ENCODE results near the gene CLEC16A. TPM values are rescaled to one million over a fixed set of nuclear protein-coding genes. Genes with fewer than 3 reads are reported as not detected.

The CLEC16A gene
- total and polyA plus RNA-seq, 9 of the 15 experiments (the other 6 are each of a cell fraction or from before 2014, with no cell fraction given) = 1.00 to 22.3 (median 10.0) TPM

DNA sequence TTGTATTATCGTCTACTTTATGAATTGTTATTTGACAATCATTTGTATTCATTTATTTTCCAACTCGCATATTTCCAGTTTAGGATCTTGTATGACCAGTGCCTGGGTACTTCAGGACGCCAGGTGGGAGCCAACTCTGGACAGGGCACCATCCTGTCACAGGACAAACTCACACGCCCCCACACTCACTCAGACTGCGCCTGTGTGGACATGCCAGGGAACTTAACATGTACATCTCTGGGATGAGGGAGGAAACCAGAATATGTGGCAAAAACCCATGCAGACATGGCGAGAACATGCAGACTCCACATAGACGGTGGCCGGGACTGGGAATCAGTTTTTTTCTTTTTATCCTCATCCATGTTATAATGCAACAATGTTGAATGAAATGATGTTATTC lies 68.5 kb downstream of the CLEC16A start:
- no peaks in the 10 kb centered on the region for H3K27me3 ChIP-seq (ENCODE audit: control insufficient read depth in 2 of 2, insufficient read depth in 2 of 2, low read length in 2 of 2)
- no peaks in the 10 kb centered on the region for H3K9me1 ChIP-seq (ENCODE audit: control insufficient read depth, insufficient read depth, low read length)
- in situ Hi-C loops (cut with MboI) (no loop called here), intact Hi-C loops (cut with micrococcal nuclease) (no loop called here)
- H3K4me2 ChIP-seq (ENCODE audit: insufficient read depth, low read length) = no peak overlapping the region
- H3K4me1 ChIP-seq (replicated peaks in 1 of 2; ENCODE audit: control insufficient read depth in 2 of 2, insufficient read depth in 2 of 2, low read length in 2 of 2) = peaks cover 0 to 2% of the 10 kb centered on the region in 2 experiments; a peak in 3 of 5 replicates
- no TSS peak for BruUV-seq (replicated peaks)
- ChIA-PET CTCF (ENCODE audit: low intra/inter-chr PET ratio) (no interaction called here), POLR2A (no interaction called here)
- H3K9ac ChIP-seq (ENCODE audit: insufficient read depth in 1 of 2, low read depth in 2 of 2, low read length in 2 of 2) = no peak overlapping the region
- H3K27ac ChIP-seq (ENCODE audit: extremely low read depth, low read depth, low read length) = no peak overlapping the region
- ATAC-seq = no peak
- DNase-seq (ENCODE audit: extremely low read depth in 1 of 4, low spot score in 3 of 4) = no peak
- 0 out of 3 replicates have a peak, but pooled peaks cover 5% of the 10 kb centered on the region for H3K36me3 ChIP-seq (ENCODE audit: control insufficient read depth, insufficient read depth, low read length)
- no peak overlapping the region for H2AFZ ChIP-seq (ENCODE audit: low read depth, low read length)
- no peaks in the 10 kb centered on the region for H3K79me2 ChIP-seq (ENCODE audit: control insufficient read depth, insufficient read depth, low read length)
- H3K4me3 ChIP-seq = no peak overlapping the region
- WGBS (ENCODE audit: insufficient coverage, low coverage, missing lambda C conversion rate) = 79% methylated on average over 8 of the region's 8 CpGs
- H4K20me1 ChIP-seq (replicated peaks; ENCODE audit: control insufficient read depth, insufficient read depth, low read length) = no peaks in the 10 kb centered on the region
- no peaks in the 10 kb centered on the region for H3K9me3 ChIP-seq (replicated peaks; ENCODE audit: control insufficient read depth, insufficient read depth, low read depth, low read length)
- FAIRE-seq = no peak
- TF ChIP-seq CEBPB (tag; IDR thresholded peaks at IDR 0.05) (no peak), MAFK (IDR thresholded peaks at IDR 0.05; ENCODE audit: low read length) (no peak), GABPB2 (CRISPR knock-in tag; conservative IDR thresholded peaks at IDR 0.05) (no peak), JUND (IDR thresholded peaks at IDR 0.05; ENCODE audit: borderline replicate concordance, low read depth, low read length) (no peak), JUND (tag; IDR thresholded peaks at IDR 0.05; ENCODE audit: borderline replicate concordance, low read depth, low read length) (no peak), SUPT5H (IDR thresholded peaks at IDR 0.05) (no peak), MIER1 (IDR thresholded peaks at IDR 0.05; ENCODE audit: low read depth) (no peak), DNMT1 (IDR thresholded peaks at IDR 0.05) (no peak), SRSF7 (optimal IDR thresholded peaks at IDR 0.05; ENCODE audit: low read depth, low read length) (no peak), STAG1 (CRISPR knock-in tag; IDR thresholded peaks at IDR 0.05; ENCODE audit: borderline replicate concordance) (no peak), ZNF696 (CRISPR knock-in tag; conservative IDR thresholded peaks at IDR 0.05) (no peak), MBD2 (IDR thresholded peaks at IDR 0.05; ENCODE audit: borderline replicate concordance, low read depth) (no peak), ZNF583 (CRISPR knock-in tag; IDR thresholded peaks at IDR 0.05) (no peak)
- TF ChIP-seq, protein P1, sequence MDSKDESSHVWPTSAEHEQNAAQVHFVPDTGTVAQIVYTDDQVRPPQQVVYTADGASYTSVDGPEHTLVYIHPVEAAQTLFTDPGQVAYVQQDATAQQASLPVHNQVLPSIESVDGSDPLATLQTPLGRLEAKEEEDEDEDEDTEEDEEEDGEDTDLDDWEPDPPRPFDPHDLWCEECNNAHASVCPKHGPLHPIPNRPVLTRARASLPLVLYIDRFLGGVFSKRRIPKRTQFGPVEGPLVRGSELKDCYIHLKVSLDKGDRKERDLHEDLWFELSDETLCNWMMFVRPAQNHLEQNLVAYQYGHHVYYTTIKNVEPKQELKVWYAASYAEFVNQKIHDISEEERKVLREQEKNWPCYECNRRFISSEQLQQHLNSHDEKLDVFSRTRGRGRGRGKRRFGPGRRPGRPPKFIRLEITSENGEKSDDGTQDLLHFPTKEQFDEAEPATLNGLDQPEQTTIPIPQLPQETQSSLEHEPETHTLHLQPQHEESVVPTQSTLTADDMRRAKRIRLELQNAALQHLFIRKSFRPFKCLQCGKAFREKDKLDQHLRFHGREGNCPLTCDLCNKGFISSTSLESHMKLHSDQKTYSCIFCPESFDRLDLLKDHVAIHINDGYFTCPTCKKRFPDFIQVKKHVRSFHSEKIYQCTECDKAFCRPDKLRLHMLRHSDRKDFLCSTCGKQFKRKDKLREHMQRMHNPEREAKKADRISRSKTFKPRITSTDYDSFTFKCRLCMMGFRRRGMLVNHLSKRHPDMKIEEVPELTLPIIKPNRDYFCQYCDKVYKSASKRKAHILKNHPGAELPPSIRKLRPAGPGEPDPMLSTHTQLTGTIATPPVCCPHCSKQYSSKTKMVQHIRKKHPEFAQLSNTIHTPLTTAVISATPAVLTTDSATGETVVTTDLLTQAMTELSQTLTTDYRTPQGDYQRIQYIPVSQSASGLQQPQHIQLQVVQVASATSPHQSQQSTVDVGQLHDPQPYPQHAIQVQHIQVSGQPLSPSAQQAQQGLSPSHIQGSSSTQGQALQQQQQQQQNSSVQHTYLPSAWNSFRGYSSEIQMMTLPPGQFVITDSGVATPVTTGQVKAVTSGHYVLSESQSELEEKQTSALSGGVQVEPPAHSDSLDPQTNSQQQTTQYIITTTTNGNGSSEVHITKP (IDR thresholded peaks at IDR 0.05; ENCODE audit: partially characterized antibody) = no peak
- TF ChIP-seq, protein P2, sequence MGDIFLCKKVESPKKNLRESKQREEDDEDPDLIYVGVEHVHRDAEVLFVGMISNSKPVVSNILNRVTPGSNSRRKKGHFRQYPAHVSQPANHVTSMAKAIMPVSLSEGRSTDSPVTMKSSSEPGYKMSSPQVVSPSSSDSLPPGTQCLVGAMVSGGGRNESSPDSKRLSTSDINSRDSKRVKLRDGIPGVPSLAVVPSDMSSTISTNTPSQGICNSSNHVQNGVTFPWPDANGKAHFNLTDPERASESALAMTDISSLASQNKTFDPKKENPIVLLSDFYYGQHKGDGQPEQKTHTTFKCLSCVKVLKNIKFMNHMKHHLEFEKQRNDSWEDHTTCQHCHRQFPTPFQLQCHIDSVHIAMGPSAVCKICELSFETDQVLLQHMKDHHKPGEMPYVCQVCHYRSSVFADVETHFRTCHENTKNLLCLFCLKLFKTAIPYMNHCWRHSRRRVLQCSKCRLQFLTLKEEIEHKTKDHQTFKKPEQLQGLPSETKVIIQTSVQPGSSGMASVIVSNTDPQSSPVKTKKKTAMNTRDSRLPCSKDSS (IDR thresholded peaks at IDR 0.05; ENCODE audit: low read depth, partially characterized antibody) = no peak
- TF ChIP-seq, protein P3, sequence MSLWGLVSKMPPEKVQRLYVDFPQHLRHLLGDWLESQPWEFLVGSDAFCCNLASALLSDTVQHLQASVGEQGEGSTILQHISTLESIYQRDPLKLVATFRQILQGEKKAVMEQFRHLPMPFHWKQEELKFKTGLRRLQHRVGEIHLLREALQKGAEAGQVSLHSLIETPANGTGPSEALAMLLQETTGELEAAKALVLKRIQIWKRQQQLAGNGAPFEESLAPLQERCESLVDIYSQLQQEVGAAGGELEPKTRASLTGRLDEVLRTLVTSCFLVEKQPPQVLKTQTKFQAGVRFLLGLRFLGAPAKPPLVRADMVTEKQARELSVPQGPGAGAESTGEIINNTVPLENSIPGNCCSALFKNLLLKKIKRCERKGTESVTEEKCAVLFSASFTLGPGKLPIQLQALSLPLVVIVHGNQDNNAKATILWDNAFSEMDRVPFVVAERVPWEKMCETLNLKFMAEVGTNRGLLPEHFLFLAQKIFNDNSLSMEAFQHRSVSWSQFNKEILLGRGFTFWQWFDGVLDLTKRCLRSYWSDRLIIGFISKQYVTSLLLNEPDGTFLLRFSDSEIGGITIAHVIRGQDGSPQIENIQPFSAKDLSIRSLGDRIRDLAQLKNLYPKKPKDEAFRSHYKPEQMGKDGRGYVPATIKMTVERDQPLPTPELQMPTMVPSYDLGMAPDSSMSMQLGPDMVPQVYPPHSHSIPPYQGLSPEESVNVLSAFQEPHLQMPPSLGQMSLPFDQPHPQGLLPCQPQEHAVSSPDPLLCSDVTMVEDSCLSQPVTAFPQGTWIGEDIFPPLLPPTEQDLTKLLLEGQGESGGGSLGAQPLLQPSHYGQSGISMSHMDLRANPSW (CRISPR knock-in tag; IDR thresholded peaks at IDR 0.05) = no peak
- TF ChIP-seq, protein P4, sequence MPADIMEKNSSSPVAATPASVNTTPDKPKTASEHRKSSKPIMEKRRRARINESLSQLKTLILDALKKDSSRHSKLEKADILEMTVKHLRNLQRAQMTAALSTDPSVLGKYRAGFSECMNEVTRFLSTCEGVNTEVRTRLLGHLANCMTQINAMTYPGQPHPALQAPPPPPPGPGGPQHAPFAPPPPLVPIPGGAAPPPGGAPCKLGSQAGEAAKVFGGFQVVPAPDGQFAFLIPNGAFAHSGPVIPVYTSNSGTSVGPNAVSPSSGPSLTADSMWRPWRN (IDR thresholded peaks at IDR 0.05; ENCODE audit: low read depth) = no peak

Measured in K562 (cell line).